Skeletal muscle satellite cell (primary cell): Measurements from ENCODE around the gene TMEM44.
"Not testable (repeated sequence)": the region's sequence is repeated elsewhere in the genome, so short reads cannot be mapped to it uniquely, and the experiment has no call there.

Experiments
- H3K27me3 ChIP-seq: 2 replicates; pipeline ENCODE4 v1.7.0; 2013; ENCODE audit warnings: low read length; ENCODE audit not compliant: control insufficient read depth, insufficient read depth
- H3K36me3 ChIP-seq: 2 replicates; pipeline ENCODE4 v1.7.0; 2013; ENCODE audit warnings: mild to moderate bottlenecking, control low read depth, low read length; ENCODE audit not compliant: insufficient read depth
- H3K4me1 ChIP-seq: 2 replicates; pipeline ENCODE4 v1.7.0; 2013; ENCODE audit warnings: low read length; ENCODE audit not compliant: control insufficient read depth, insufficient read depth
- H3K4me2 ChIP-seq: 2 replicates; pipeline ENCODE4 v1.7.0; 2013; ENCODE audit warnings: mild to moderate bottlenecking, low read length
- H3K4me3 ChIP-seq: 2 replicates; pipeline ENCODE4 v1.7.0; 2013; ENCODE audit warnings: low read length
- H3K9ac ChIP-seq: 2 replicates; pipeline ENCODE4 v1.7.0; 2013; ENCODE audit warnings: mild to moderate bottlenecking, low read depth, low read length, moderate library complexity
- H3K9me3 ChIP-seq: replicated peaks from 2 replicates; pipeline ENCODE4 v1.7.0; 2013; ENCODE audit warnings: mild to moderate bottlenecking, control low read depth, low read length

The TMEM44 gene

GRCh38 chr3:194638991-194639605 lies 5.9 kb upstream of the TMEM44 start:
- no peak overlapping the region for H3K4me2 ChIP-seq
- no peaks in the 10 kb centered on the region for H3K9me3 ChIP-seq
- peaks cover 32% of the 10 kb centered on the region for H3K36me3 ChIP-seq
- H3K4me1 ChIP-seq, result peaks cover 34% of the 10 kb centered on the region
- no peak overlapping the region for H3K4me3 ChIP-seq
- no peak overlapping the region for H3K9ac ChIP-seq
- no peaks in the 10 kb centered on the region for H3K27me3 ChIP-seq

GRCh38 chr3:194637541-194638400 lies 4.6 kb upstream of the TMEM44 start:
- no peak overlapping the region for H3K4me2 ChIP-seq
- H3K4me3 ChIP-seq, result no peak overlapping the region
- peaks cover 35% of the 10 kb centered on the region for H3K4me1 ChIP-seq
- H3K9ac ChIP-seq, result no peak overlapping the region
- no peaks in the 10 kb centered on the region for H3K27me3 ChIP-seq
- H3K36me3 ChIP-seq, result peaks cover 22% of the 10 kb centered on the region
- H3K9me3 ChIP-seq, result no peaks in the 10 kb centered on the region

GRCh38 chr3:194637066-194637465 lies 3.8 kb upstream of the TMEM44 start:
- Histone ChIP-seq H3K9me3 (no peaks in the 10 kb centered on the region), H3K9ac (no peak overlapping the region), H3K4me3 (no peak overlapping the region), H3K4me1 (peaks cover 42% of the 10 kb centered on the region), H3K36me3 (peaks cover 18% of the 10 kb centered on the region), H3K27me3 (no peaks in the 10 kb centered on the region), H3K4me2 (no peak overlapping the region)

- peak overlapping the region; percentile 82 for H3K9ac ChIP-seq
These were observed 340 bp downstream of the TMEM44 start for GRCh38 chr3:194632809-194633348.

GRCh38 chr3:194632226-194632808 lies 902 bp downstream of the TMEM44 start:
- Histone ChIP-seq H3K4me3 (peak overlapping the region; percentile 89), H3K9me3 (no peaks in the 10 kb centered on the region), H3K9ac (peak overlapping the region; percentile 82), H3K27me3 (no peaks in the 10 kb centered on the region), H3K4me2 (peak overlapping the region; percentile 97), H3K4me1 (peaks cover 15% of the 10 kb centered on the region), H3K36me3 (peaks cover 34% of the 10 kb centered on the region)

More at GRCh38 chr3:194632809-194633348, 340 bp downstream of the TMEM44 start:
- Histone ChIP-seq H3K36me3 (peaks cover 33% of the 10 kb centered on the region), H3K9me3 (no peaks in the 10 kb centered on the region), H3K27me3 (no peaks in the 10 kb centered on the region), H3K4me3 (peak overlapping the region; percentile 89), H3K4me1 (peaks cover 17% of the 10 kb centered on the region), H3K4me2 (peak overlapping the region; percentile 97)

GRCh38 chr3:194631696-194632095 lies 1.5 kb downstream of the TMEM44 start:
- peak overlapping the region; percentile 89 for H3K4me3 ChIP-seq
- H3K27me3 ChIP-seq, result no peaks in the 10 kb centered on the region
- H3K9me3 ChIP-seq, result no peaks in the 10 kb centered on the region
- no peak overlapping the region for H3K9ac ChIP-seq
- H3K36me3 ChIP-seq, result peaks cover 38% of the 10 kb centered on the region
- peak overlapping the region; percentile 97 for H3K4me2 ChIP-seq
- peaks cover 9% of the 10 kb centered on the region for H3K4me1 ChIP-seq

GRCh38 chr3:194630681-194631080 lies 2.5 kb downstream of the TMEM44 start:
- peaks cover 46% of the 10 kb centered on the region for H3K36me3 ChIP-seq
- H3K9ac ChIP-seq, H3K4me2 ChIP-seq, H3K9me3 ChIP-seq, H3K27me3 ChIP-seq, H3K4me3 ChIP-seq, H3K4me1 ChIP-seq: not testable (repeated sequence)

- no peaks in the 10 kb centered on the region for H3K9me3 ChIP-seq
- no peak overlapping the region for H3K4me3 ChIP-seq
- H3K4me1 ChIP-seq, result no peaks in the 10 kb centered on the region
- peaks cover 67% of the 10 kb centered on the region for H3K36me3 ChIP-seq
- no peak overlapping the region for H3K9ac ChIP-seq
- no peaks in the 10 kb centered on the region for H3K27me3 ChIP-seq
- H3K4me2 ChIP-seq, result no peak overlapping the region
These were observed 8.3 kb downstream of the TMEM44 start for GRCh38 chr3:194624956-194625355.

GRCh38 chr3:194623449-194624290 lies 9.5 kb downstream of the TMEM44 start:
- no peaks in the 10 kb centered on the region for H3K9me3 ChIP-seq
- peaks cover 73% of the 10 kb centered on the region for H3K36me3 ChIP-seq
- H3K9ac ChIP-seq, result no peak overlapping the region
- no peaks in the 10 kb centered on the region for H3K4me1 ChIP-seq
- H3K4me3 ChIP-seq, result no peak overlapping the region
- no peaks in the 10 kb centered on the region for H3K27me3 ChIP-seq
- no peak overlapping the region for H3K4me2 ChIP-seq

- no peak overlapping the region for H3K4me3 ChIP-seq
- no peaks in the 10 kb centered on the region for H3K27me3 ChIP-seq
- H3K4me1 ChIP-seq, result no peaks in the 10 kb centered on the region
- no peak overlapping the region for H3K9ac ChIP-seq
- no peak overlapping the region for H3K4me2 ChIP-seq
- H3K9me3 ChIP-seq, result no peaks in the 10 kb centered on the region
- peaks cover 69% of the 10 kb centered on the region for H3K36me3 ChIP-seq
These were observed 10.4 kb downstream of the TMEM44 start for GRCh38 chr3:194622621-194623340.
